Transverse colon (tissue), 4 donors: ENCODE measurements around the gene HPCAL1. TPM values are rescaled to one million over a fixed set of nuclear protein-coding genes. Genes with fewer than 3 reads are reported as not detected.
A peak's percentile ranks its signal among the peaks of the same experiment; 100 is the strongest.

Source experiments
- DNase-seq: peaks from one replicate; pipeline ENCODE4 v3.0.0-alpha.2; 2019
- H3K27ac ChIP-seq, 4 donors: fragments of 200-600 bp; sonication (generic); 2 replicates each; pipeline ENCODE4 v1.5.1; 2016 to 2018; ENCODE audit warnings: inconsistent platforms in 4 of 4
- H3K27me3 ChIP-seq: fragments of 200-600 bp; sonication (generic); 2 replicates; pipeline ENCODE4 v1.5.1; 2017; ENCODE audit warnings: inconsistent platforms
- H3K36me3 ChIP-seq, 4 donors: fragments of 200-600 bp; sonication (generic); 2 replicates each; pipeline ENCODE4 v1.5.1; 2017 to 2019; ENCODE audit warnings: inconsistent platforms in 4 of 4
- H3K4me1 ChIP-seq, 4 donors: fragments of 200-600 bp; sonication (generic); 2 replicates each; pipeline ENCODE4 v1.5.1; 2017 to 2020; ENCODE audit warnings: inconsistent platforms in 4 of 4
- H3K4me3 ChIP-seq, 4 donors: fragments of 200-600 bp; sonication (generic); 1 replicate in 1 of 4; 2 replicates in 3 of 4; pipeline versions ENCODE4 v1.5.1 to v1.6.1; 2017 to 2019; ENCODE audit warnings: inconsistent platforms in 4 of 4
- H3K9me3 ChIP-seq, 2 donors: fragments of 200-600 bp; sonication (generic); 2 replicates each; pipeline ENCODE4 v1.5.1; 2017 to 2019; ENCODE audit warnings: inconsistent platforms in 2 of 2
- CTCF ChIP-seq, 5 experiments: fragments of 200-600 bp in 3 of 5; fragments of 450-650 bp in 2 of 5; sonication (generic) in 3 of 5; IDR thresholded peaks; 1 replicate in 2 of 5; 2 replicates in 3 of 5; pipeline ENCODE4 v1.5.1; 2016 to 2017; ENCODE audit warnings: antibody characterized with exemption in 5 of 5, inconsistent platforms in 3 of 5, mild to moderate bottlenecking in 2 of 5, moderate library complexity in 1 of 5
- EP300 ChIP-seq: sonication (generic); formaldehyde crosslinking; IDR thresholded peaks from one replicate; pipeline ENCODE4 v1.6.1; 2017; ENCODE audit warnings: antibody characterized with exemption, low read depth
- POLR2A ChIP-seq: fragments of 450-650 bp; IDR thresholded peaks from one replicate; pipeline ENCODE4 v1.6.1; 2016; ENCODE audit warnings: antibody characterized with exemption, mild to moderate bottlenecking, moderate library complexity
- POLR2AphosphoS5 ChIP-seq, 3 donors: sonication (generic); formaldehyde crosslinking; IDR thresholded peaks; one replicate each; pipeline ENCODE4 v1.6.1; 2016; ENCODE audit warnings: antibody characterized with exemption in 3 of 3
- WGBS, 2 donors: methylation state at CpG; one replicate each; pipeline ENCODE4 v1.1.5; 2018; ENCODE audit warnings: low coverage in 1 of 2; 5-methylcytosine and 5-hydroxymethylcytosine counted together
- in situ Hi-C, 4 donors: fragments of 200-750 bp; cut with MboI; loops; one replicate each; pipeline versions ENCODE4 v1.15.0 to v1.15.1; 2017; ENCODE audit warnings: low sequenced_read_pairs in 3 of 4, low pct_ligation_motif_present in 1 of 4, low pct_unique_long_range_greater_than_20kb in 1 of 4
- intact Hi-C: fragments of 100-400 bp; cut with DNase I; formaldehyde crosslinking; loops from one replicate; pipeline ENCODE4 v1.15.1; 2023; ENCODE audit warnings: low total_unique reads
- total RNA-seq, 4 donors: library from RNA; depleted of rRNA; stranded (reverse); fragments of >200 nt; gene quantifications; one replicate each; pipeline ENCODE4 v1.1.0, GENCODE V29; 2016

HPCAL1 gene
- total RNA-seq, 4 donors from 2014 or later, result 88.9 to 221 (median 129) TPM

DNA sequence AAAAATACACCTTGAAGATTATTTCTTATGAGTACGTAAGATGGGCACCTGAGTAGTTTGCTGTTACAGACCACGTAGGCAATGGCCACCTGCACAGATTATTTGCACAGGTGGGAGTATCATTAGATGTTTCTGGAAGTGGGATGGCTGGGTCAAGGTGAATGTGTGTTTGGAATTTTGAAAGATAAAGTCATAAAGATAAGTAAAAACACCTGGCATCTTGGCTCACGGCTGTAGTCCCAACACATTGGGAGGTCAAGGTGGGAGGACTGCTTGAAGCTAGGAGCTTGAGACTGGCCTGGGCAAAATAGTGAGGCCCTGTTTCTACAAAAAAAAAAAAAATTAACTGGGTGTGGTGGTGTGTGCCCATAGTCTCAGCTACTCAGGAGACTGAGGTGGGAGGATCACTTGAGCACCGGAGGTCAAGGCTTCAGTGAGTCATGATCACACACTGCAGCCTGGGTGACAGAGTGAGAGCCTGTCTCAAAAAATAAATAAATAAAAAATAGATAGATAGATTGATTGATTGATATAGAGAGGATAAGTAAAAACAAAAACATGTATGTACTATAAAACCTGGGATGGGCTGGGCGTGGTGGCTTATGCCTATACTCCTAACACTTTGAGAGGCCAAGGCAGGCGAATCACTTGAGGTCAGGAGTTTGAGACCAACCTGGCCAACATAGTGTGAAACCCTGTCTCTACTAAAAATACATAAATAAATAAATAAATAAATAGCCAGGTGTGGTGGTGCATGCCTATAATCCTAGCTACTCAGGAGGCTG, 115.0 kb downstream of the HPCAL1 start:
- no peaks in the 10 kb centered on the region for H3K9me3 ChIP-seq
- WGBS, 2 donors, result 44 to 59% methylated on average over 6 of the region's 6 CpGs
- no peak overlapping the region for H3K4me3 ChIP-seq
- in situ Hi-C loops, result loop anchor here in 3 of 4 donors (10.0 to 25.0 kb wide), 3 partner anchors 130 to 280 kb away; no protein-coding TSS in a partner anchor
- intact Hi-C loops, result no loop called here
- H3K27me3 ChIP-seq, result no peaks in the 10 kb centered on the region
- TF ChIP-seq POLR2AphosphoS5 (IDR thresholded peaks at IDR 0.05), result no peak
- DNase-seq, result no peak
- peaks cover 20 to 41% (median 27%) of the 10 kb centered on the region in 4 donors for H3K4me1 ChIP-seq
- H3K36me3 ChIP-seq, result peaks cover 0 to under 1% (median 0%) of the 10 kb centered on the region in 4 donors
- peak overlapping the region; percentile 4 to 56 (median 18) for H3K27ac ChIP-seq

- H3K9me3 ChIP-seq, result no peaks in the 10 kb centered on the region
- H3K27me3 ChIP-seq, result no peaks in the 10 kb centered on the region
- TF ChIP-seq EP300, result no peak
- TF ChIP-seq CTCF (IDR thresholded peaks at IDR 0.05), result no peak
- TF ChIP-seq POLR2AphosphoS5 (IDR thresholded peaks at IDR 0.05), result no peak
- TF ChIP-seq POLR2A, result no peak
- H3K4me3 ChIP-seq, result no peak overlapping the region
- H3K4me1 ChIP-seq, result peaks cover 3 to 22% (median 8%) of the 10 kb centered on the region in 4 donors
- H3K36me3 ChIP-seq, result peaks cover 0 to 9% (median 0%) of the 10 kb centered on the region in 4 donors
- DNase-seq, result no peak
- WGBS, 2 donors, result 86 to 97% methylated on average over 4 to 54 of the region's 54 CpGs
- in situ Hi-C loops, result loop anchor here (10.0 to 25.0 kb wide), 4 partner anchors 132 to 285 kb away; no protein-coding TSS in a partner anchor
- intact Hi-C loops, result no loop called here
- H3K27ac ChIP-seq, result no peak overlapping the region
Measured at GRCh38 chr2:10419553-10420257, 117.0 kb downstream of the HPCAL1 start.

- no peaks in the 10 kb centered on the region for H3K27me3 ChIP-seq
- no peaks in the 10 kb centered on the region for H3K9me3 ChIP-seq
- H3K36me3 ChIP-seq, result peaks cover 0 to 9% (median 0%) of the 10 kb centered on the region in 4 donors
- TF ChIP-seq POLR2A (no peak), EP300 (no peak), POLR2AphosphoS5 (IDR thresholded peaks at IDR 0.05) (no peak), CTCF (IDR thresholded peaks at IDR 0.05) (no peak)
- WGBS, 2 donors, result 90% methylated on average over 6 of the region's 6 CpGs; no CpG with 5 or more reads in 1 of the 2 donors
- intact Hi-C loops, result no loop called here
- no peak overlapping the region for H3K27ac ChIP-seq
- peaks cover 0 to 8% (median 1%) of the 10 kb centered on the region in 4 donors for H3K4me1 ChIP-seq
- no peak overlapping the region for H3K4me3 ChIP-seq
- DNase-seq, result no peak
- in situ Hi-C loops, result loop anchor here in 3 of 4 donors (10.0 to 25.0 kb wide), 3 partner anchors 135 to 287 kb away; no protein-coding TSS in a partner anchor
Measured at GRCh38 chr2:10422251-10422650, 119.5 kb downstream of the HPCAL1 start.

DNA sequence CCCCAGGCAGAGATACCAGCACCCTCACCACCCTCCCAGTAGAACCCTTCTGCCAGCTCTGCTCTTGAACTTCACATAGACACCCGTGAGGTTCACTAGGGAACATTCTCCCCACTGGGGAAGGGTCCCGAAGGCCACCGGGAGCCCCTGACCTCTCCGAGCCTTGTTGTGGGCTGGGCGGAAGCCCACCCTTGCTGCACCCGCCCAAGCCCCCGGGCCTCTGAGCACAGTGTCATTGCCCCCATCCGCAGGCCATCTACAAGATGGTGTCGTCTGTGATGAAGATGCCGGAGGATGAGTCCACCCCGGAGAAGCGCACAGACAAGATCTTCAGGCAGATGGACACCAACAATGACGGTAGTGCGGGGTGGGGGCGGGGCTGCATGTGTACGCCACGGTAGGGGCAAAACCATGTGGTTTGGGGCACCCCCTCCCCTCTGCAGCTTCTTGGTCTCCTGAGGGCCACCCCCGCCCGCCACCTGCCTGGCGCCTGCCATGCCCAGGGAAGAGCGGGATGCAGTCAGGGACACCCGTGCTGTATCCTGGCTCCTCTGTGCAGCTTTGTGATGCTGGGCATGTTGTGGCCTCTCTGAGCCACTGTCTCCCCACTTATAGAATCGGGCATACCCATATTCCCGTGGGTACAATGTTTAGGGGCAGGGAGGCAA, 120.2 kb downstream of the HPCAL1 start:
- Histone ChIP-seq H3K27ac (no peak overlapping the region), H3K27me3 (no peaks in the 10 kb centered on the region), H3K9me3 (no peaks in the 10 kb centered on the region), H3K36me3 (peaks cover 0 to 9% (median 0%) of the 10 kb centered on the region in 4 donors), H3K4me3 (no peak overlapping the region), H3K4me1 (peaks cover 0 to 2% (median 0%) of the 10 kb centered on the region in 4 donors)
- TF ChIP-seq EP300, result no peak
- TF ChIP-seq POLR2AphosphoS5 (IDR thresholded peaks at IDR 0.05), result no peak
- no peak for TF ChIP-seq POLR2A
- no peak for TF ChIP-seq CTCF (IDR thresholded peaks at IDR 0.05)
- in situ Hi-C loops, result loop anchor here in 3 of 4 donors (10.0 to 25.0 kb wide), 3 partner anchors 136 to 288 kb away; no protein-coding TSS in a partner anchor
- no peak for DNase-seq
- intact Hi-C loops, result no loop called here
- WGBS, 2 donors, result 89 to 100% methylated on average over 1 to 24 of the region's 24 CpGs
